ENCODE results near the gene GIN1.
"Not testable (repeated sequence)": the region's sequence is repeated elsewhere in the genome, so short reads cannot be mapped to it uniquely, and the experiment has no call there.

Gene GIN1

GRCh38 chr5:103119765-103120606 lies at the start of gene GIN1, which contains the start of gene PPIP5K2:
Gene GIN1, minus strand, starts transcription at chr5:103120138. Its CDS starts 11,431 bp downstream, at chr5:103108707.
Gene PPIP5K2, plus strand, starts transcription at chr5:103120301. Its CDS starts 9,289 bp downstream, at chr5:103129590.
- DNase-seq (ENCODE audit: low spot score), result peak; percentile 97

DNA sequence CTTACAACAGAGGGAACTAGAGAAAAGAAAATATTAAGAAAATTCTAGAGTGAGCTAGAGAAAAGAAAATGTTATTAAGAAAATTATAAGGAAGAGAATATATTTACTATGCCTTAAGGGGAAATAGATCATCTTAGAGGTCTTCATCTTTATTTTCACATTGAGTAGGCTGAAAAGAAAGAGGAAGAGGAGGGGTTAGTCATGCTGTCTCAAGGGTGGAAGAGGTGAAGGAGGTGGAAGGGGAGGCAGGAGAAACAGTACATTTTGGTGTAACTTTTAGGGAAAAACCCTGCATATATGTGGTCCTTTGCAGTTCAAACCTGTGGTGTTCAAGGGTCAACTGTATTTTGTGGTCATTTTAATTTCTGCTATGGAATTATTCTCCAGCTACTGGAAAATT lies 46.8 kb upstream of the GIN1 start:
- DNase-seq (ENCODE audit: low spot score), result no peak

GRCh38 chr5:103151156-103151555 lies 31.2 kb upstream of the GIN1 start:
- DNase-seq (ENCODE audit: low spot score), result no peak

GRCh38 chr5:103148213-103148612 lies 28.3 kb upstream of the GIN1 start:
- no peak for DNase-seq (ENCODE audit: low spot score)

DNA sequence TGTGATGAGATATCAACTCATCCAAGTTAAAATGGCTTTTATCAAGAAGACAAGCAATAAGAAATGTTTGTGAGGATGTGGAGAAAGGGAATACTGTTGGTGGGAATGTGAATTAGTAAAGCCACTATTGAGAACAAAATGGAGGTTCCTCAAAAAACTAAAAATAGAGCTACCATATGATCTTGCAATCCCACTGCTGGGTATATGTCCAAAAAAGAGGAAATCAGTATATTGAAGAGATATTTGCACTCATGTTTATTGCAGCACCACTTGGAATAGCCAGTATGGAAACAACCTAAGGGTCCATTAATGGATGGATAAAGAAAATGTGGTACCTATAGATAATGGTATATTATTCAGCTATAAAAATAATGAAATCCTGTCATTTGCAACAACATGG lies 25.3 kb upstream of the GIN1 start:
- DNase-seq (ENCODE audit: low spot score), result no peak

DNA sequence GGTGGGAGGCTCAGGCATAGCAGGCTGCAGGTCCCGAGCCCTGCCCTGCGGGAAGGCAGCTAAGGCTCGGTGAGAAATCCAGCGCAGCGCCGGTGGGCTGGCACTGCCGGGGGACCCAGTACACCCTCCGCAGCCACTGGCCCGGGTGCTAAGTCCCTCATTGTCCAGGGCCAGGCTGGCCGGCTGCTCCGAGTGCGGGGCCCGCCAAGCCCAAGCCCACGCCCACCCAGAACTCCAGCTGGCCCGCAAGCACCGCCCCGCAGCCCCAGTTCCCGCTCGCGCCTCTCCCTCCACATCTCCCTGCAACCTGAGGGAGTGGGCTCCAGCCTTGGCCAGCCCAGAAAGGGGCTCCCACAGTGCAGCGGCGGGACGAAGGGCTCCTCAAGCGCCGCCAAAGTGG lies 22.2 kb upstream of the GIN1 start:
- not testable (repeated sequence) for DNase-seq (ENCODE audit: low spot score)

DNA sequence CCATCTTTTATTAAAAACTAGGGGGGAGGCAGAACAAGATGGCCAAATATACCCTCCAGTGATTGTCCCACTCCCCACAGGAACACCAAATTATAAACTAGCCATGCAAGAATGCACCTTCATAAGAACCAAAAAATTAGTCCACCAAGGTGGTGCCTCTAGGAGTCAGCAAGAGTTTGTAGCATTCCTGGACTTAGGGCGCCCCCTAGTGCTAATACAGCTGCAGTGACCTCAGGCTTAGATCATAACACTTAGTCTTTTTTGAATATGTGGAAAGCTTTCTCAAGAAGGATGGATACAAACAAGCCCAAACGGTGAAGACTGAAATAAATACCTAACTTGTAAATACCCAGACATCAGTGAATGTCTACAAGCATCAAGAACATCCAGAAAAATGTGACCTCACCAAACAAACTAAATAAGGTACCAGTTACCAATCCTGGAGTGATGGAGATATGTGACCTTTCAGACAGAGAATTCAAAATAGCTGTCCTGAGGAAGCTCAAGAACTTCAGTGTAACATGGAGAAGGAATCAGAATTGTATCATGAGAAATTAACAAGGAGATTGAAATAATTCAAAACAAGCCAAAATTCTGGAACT lies 19.4 kb upstream of the GIN1 start:
- peak; percentile 82 for DNase-seq (ENCODE audit: low spot score)

GRCh38 chr5:103138202-103138690 lies 18.3 kb upstream of the GIN1 start:
- DNase-seq (ENCODE audit: low spot score), result no peak

GRCh38 chr5:103135461-103135860 lies 15.5 kb upstream of the GIN1 start:
- DNase-seq (ENCODE audit: low spot score), result no peak

GRCh38 chr5:103133231-103133630 lies 13.3 kb upstream of the GIN1 start:
- DNase-seq (ENCODE audit: low spot score), result no peak

DNA sequence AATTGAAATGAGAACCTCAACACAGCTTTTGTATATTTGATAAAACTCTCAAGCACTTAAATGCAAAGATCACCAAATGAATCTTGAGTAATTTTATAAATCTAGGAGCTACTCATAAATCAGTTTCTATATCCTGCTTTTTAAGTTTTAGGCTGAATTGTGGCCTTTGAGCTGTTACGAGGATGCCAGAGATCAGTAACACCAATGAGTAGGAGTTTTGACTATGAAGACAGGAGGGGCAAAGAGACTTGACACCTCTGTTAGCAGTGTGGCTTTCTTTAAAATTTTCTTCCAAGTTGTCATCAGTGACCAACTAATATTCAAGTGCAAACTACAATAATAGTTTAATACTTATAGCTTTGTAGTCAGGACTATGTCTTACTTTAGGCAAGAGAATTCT lies 12.7 kb upstream of the GIN1 start:
- DNase-seq (ENCODE audit: low spot score), result no peak

GRCh38 chr5:103128202-103128601 lies 8.3 kb upstream of the GIN1 start:
- no peak for DNase-seq (ENCODE audit: low spot score)

- DNase-seq (ENCODE audit: low spot score), result no peak
Measured at GRCh38 chr5:103127292-103127817, 7.4 kb upstream of the GIN1 start.

DNA sequence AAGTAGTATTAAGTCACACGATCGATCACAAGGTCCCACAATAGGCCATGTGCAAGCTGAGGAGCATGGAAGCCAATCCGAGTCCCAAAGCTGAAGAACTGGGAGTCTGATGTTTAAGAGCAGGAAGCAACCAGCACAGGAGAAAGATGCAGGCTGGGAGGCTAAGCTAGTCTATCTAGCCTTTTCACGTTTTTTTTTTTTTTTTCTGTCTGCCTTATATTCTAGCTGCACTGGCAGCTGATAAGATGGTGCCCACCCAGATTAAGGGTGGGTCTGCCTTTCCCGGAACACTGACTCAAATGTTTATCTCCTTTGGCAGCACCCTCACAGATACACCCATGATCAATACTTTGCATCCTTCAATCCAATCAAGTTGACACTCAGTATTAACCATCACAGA lies 6.6 kb upstream of the GIN1 start:
- DNase-seq (ENCODE audit: low spot score), result no peak

- DNase-seq (ENCODE audit: low spot score), result no peak
Measured at GRCh38 chr5:103122242-103122641, 2.3 kb upstream of the GIN1 start.

DNA sequence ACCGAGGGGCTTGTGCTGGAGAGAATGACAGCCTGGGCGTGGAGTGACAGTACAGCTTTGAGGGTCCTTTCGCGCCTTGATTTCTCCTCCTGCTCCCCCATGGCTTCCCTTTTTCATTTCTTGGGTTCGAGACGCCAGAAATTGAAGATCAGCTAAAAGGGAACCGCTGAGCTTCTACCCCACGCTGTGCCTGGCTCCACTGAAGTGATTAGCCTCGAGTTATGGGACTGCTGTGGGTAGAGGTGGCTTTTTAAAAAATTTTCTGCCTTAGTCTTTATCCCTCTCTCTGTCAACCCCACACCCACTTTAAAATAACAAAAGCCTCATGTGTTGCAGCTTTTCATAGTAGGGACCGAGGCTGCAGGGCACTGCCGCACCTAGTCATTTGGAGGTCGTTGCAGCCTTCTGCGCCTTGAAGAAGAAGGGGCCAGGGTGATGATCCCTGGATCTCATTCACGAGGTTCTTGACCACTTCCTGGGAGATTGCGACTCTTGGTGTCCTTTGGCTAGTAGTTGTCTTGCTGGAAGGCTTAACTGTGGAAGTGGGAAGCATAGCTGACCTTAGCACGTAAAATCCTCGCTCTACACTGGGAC lies 766 bp upstream of the GIN1 start:
- DNase-seq (ENCODE audit: low spot score), result peak; percentile 21

GRCh38 chr5:103119070-103119764 lies 721 bp downstream of the GIN1 start:
- DNase-seq (ENCODE audit: low spot score), result no peak

- no peak for DNase-seq (ENCODE audit: low spot score)
Measured at GRCh38 chr5:103117471-103117991, 2.4 kb downstream of the GIN1 start.

DNA sequence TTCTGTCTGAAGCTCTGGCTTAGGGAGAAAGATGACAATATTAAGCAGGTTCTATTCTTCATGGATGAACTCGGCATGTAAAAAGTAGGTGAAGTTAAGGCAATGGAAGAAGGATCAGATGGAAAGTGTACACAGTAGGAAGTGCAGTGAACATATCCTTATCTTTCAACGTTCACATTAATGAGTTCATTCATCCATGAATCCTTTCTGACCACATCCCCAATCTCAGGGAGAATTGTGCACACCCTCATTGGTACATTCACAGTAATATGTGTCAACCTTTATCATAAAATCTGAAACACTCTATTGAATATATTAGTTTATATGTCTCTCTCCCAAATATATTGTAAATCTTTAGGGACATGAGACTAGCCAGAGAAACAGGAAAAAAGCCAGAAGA lies 5.5 kb downstream of the GIN1 start:
- no peak for DNase-seq (ENCODE audit: low spot score)

GRCh38 chr5:103112910-103113309 lies 7.0 kb downstream of the GIN1 start:
- DNase-seq (ENCODE audit: low spot score), result no peak

DNA sequence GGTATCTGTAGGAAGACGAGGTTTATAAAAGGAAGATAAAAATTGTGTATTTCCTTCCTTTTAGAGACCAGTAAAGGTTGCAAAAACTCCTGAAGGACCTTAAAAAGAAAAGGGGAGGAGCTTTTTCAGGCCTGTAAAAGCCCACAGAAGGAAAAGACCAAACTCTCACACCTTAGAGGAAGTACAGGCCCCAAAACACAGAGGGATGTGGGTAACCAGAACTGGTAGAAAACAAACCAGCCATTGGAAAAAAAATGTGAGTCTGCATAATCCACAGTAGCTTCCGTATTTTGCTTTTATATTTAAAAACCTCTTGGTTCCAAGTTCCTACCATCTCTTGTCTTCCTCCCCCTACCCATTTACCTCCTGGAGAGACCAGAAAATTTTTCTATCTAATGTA lies 8.5 kb downstream of the GIN1 start:
- DNase-seq (ENCODE audit: low spot score), result no peak

- no peak for DNase-seq (ENCODE audit: low spot score)
Measured at GRCh38 chr5:103110403-103110802, 9.5 kb downstream of the GIN1 start.

Measured in Ammon's horn (tissue), 1 donor.